SU-DHL-6 (cell line): ENCODE data around the gene NTN5.

ENCODE experiments used
- H2AFZ ChIP-seq: fragments of 200-600 bp; sonication (generic); 2 replicates; pipeline ENCODE4 v1.6.1; 2014; ENCODE audit warnings: low read depth, mild to moderate bottlenecking, moderate library complexity, mixed read lengths, antibody characterized with exemption, low read length; ENCODE audit not compliant: severe bottlenecking
- H3F3A ChIP-seq: fragments of 200-600 bp; shearing (Covaris generic); 2 replicates; pipeline ENCODE4 v1.6.0; 2016; ENCODE audit warnings: antibody characterized with exemption, mild to moderate bottlenecking; ENCODE audit not compliant: insufficient read depth
- H3K27ac ChIP-seq: fragments of 200-600 bp; sonication (generic); 2 replicates; pipeline ENCODE4 v1.5.1; 2016; ENCODE audit warnings: low read depth, mild to moderate bottlenecking, low read length, moderate library complexity, mixed read lengths
- H3K27me3 ChIP-seq: fragments of 200-600 bp; sonication (generic), shearing (Covaris generic); 2 replicates; pipeline ENCODE4 v1.6.0; 2014; ENCODE audit warnings: mild to moderate bottlenecking, low read length
- H3K36me3 ChIP-seq: fragments of 200-600 bp; sonication (generic); 2 replicates; pipeline ENCODE4 v1.6.1; 2014; ENCODE audit warnings: mild to moderate bottlenecking, low read length, mixed read lengths
- H3K4me2 ChIP-seq: fragments of 300-600, 200-600 bp; shearing (Covaris generic), sonication (generic); 2 replicates; pipeline ENCODE4 v1.6.0; 2014; ENCODE audit warnings: low read length, low read depth, mild to moderate bottlenecking; ENCODE audit not compliant: poor library complexity, severe bottlenecking
- H3K4me3 ChIP-seq: fragments of 200-600 bp; sonication (generic); 2 replicates; pipeline ENCODE4 v1.5.1; 2014; ENCODE audit warnings: antibody characterized with exemption, low read length, mild to moderate bottlenecking, mixed read lengths; ENCODE audit not compliant: insufficient read depth, poor library complexity, severe bottlenecking
- H3K79me2 ChIP-seq: fragments of 200-600 bp; sonication (generic); 2 replicates; pipeline ENCODE4 v1.6.1; 2014; ENCODE audit warnings: mild to moderate bottlenecking, low read length, moderate library complexity; ENCODE audit not compliant: insufficient read depth
- H3K9ac ChIP-seq: fragments of 200-600 bp; sonication (generic); 2 replicates; pipeline ENCODE4 v1.7.0; 2014; ENCODE audit warnings: mild to moderate bottlenecking, low read length
- H3K9me2 ChIP-seq: fragments of 200-600 bp; sonication (generic); replicated peaks from 2 replicates; pipeline ENCODE4 v1.6.1; 2014; ENCODE audit warnings: low read length; ENCODE audit not compliant: insufficient read depth
- H3K9me3 ChIP-seq: fragments of 200-600 bp; sonication (generic); 2 replicates; pipeline ENCODE4 v1.6.1; 2014; ENCODE audit warnings: low read length, mixed read lengths; ENCODE audit not compliant: insufficient read depth
- H4K20me1 ChIP-seq: fragments of 200-600 bp; sonication (generic); 2 replicates; pipeline ENCODE4 v1.6.1; 2014; ENCODE audit warnings: low read depth, mild to moderate bottlenecking, antibody characterized with exemption, low read length, moderate library complexity, mixed read lengths
- EZH2phosphoT487 ChIP-seq: fragments of 200-600 bp; sonication (generic), shearing (Covaris generic); conservative IDR thresholded peaks from 2 replicates; pipeline ENCODE4 v1.6.1; 2018; ENCODE audit warnings: mild to moderate bottlenecking, antibody characterized with exemption, low read length, moderate library complexity, mixed read lengths
- TF ChIP-seq, protein P1 (sequence below): fragments of 200-600 bp; sonication (generic); IDR thresholded peaks from one replicate; pipeline ENCODE4 v1.5.1; 2017; ENCODE audit warnings: antibody characterized with exemption, mild to moderate bottlenecking, low read length, moderate library complexity; ENCODE audit not compliant: insufficient read depth, poor library complexity, severe bottlenecking

NTN5 gene

DNA sequence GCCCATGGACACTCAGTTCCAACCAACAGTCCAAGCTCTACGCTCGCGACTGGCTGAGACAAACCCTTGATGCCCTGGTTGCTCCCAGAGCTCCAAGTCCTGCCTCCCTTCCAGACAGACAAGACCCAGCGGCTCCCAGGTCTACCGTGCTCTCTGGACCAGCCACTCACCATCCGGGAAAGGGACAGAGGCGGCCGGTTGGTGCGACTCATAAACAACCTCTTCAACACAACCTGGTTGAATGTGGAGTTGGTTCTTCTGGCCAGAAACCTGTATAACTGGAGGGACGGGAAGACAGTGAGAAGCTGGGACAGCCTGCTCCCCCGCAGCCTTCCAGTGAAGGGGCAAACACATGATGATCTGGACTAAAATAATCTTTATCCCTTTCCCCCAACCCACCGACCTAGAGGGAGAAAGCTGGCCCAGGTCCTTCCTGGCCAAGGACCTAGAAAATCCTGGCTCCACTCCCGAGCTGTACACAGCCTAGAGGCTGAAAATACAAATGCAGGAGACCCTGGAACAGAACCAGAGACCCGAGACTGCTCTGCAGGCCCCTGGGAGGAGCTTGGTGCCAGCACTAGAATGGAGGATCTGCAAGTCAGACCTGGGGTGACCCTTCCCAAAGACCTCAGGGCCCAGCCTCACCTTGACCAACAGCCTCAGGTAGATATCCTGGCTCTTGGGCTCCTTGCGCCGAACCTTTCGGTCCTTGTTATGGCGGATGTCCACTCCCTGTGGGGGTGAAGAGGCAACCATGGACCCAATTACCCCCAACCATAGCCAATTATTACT, 55.5 kb downstream of the NTN5 start:
- H3K27ac ChIP-seq = peak overlapping the region; percentile 69; the same call in 1 of the 2 replicates
- no peak overlapping the region for H2AFZ ChIP-seq
- H3K9me2 ChIP-seq = no peaks in the 10 kb centered on the region
- H3K36me3 ChIP-seq = peaks cover 16% of the 10 kb centered on the region
- H3K9me3 ChIP-seq = no peaks in the 10 kb centered on the region
- TF ChIP-seq, protein P1, sequence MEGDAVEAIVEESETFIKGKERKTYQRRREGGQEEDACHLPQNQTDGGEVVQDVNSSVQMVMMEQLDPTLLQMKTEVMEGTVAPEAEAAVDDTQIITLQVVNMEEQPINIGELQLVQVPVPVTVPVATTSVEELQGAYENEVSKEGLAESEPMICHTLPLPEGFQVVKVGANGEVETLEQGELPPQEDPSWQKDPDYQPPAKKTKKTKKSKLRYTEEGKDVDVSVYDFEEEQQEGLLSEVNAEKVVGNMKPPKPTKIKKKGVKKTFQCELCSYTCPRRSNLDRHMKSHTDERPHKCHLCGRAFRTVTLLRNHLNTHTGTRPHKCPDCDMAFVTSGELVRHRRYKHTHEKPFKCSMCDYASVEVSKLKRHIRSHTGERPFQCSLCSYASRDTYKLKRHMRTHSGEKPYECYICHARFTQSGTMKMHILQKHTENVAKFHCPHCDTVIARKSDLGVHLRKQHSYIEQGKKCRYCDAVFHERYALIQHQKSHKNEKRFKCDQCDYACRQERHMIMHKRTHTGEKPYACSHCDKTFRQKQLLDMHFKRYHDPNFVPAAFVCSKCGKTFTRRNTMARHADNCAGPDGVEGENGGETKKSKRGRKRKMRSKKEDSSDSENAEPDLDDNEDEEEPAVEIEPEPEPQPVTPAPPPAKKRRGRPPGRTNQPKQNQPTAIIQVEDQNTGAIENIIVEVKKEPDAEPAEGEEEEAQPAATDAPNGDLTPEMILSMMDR = no peak
- no peak for TF ChIP-seq EZH2phosphoT487
- H3K9ac ChIP-seq = peak overlapping the region; percentile 92
- peak overlapping the region; percentile 79 for H3K4me3 ChIP-seq
- H3K79me2 ChIP-seq = peaks cover 39% of the 10 kb centered on the region
- H3K4me2 ChIP-seq = peak overlapping the region; percentile 87
- no peaks in the 10 kb centered on the region for H3K27me3 ChIP-seq
- H4K20me1 ChIP-seq = peaks cover 14% of the 10 kb centered on the region
- peaks cover 20% of the 10 kb centered on the region for H3F3A ChIP-seq

- Histone ChIP-seq H3K9me2 (no peaks in the 10 kb centered on the region), H3K4me2 (peak overlapping the region; percentile 87), H2AFZ (no peak overlapping the region), H3F3A (peaks cover 20% of the 10 kb centered on the region), H3K4me3 (peak overlapping the region; percentile 79), H3K79me2 (peaks cover 39% of the 10 kb centered on the region), H3K9me3 (no peaks in the 10 kb centered on the region), H3K27ac (no peak overlapping the region), H3K36me3 (peaks cover 16% of the 10 kb centered on the region), H3K9ac (peak overlapping the region; percentile 92), H3K27me3 (no peaks in the 10 kb centered on the region), H4K20me1 (peaks cover 14% of the 10 kb centered on the region)
- TF ChIP-seq, protein P1 = no peak
- TF ChIP-seq EZH2phosphoT487 = no peak
These were observed 56.2 kb downstream of the NTN5 start for GRCh38 chr19:48616491-48617056.

DNA sequence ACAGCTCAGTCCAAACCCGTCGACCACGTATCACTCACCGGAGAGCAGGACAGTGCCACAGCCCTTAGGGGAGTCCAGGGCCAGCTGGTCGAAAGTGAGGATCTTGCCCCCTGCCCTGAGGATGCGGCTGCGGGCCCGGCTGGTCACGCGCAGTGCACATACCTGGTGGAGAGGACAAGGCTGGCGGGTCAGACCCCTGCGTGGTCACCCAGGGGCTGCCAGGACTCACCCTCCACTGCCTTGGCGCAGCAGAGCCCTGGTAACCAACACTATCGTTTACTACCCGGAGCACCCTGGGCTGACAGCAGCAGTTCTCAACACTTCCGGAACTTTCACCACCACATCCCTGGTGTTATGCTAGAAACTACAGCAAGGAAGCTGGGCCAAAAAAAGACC, 56.8 kb downstream of the NTN5 start:
- Histone ChIP-seq H3K9me3 (no peaks in the 10 kb centered on the region), H3K4me3 (no peak overlapping the region), H3K27me3 (no peaks in the 10 kb centered on the region), H3F3A (peaks cover 20% of the 10 kb centered on the region), H3K9ac (peak overlapping the region; percentile 92; the same call in 1 of the 2 replicates), H3K79me2 (peaks cover 39% of the 10 kb centered on the region), H2AFZ (no peak overlapping the region), H3K27ac (no peak overlapping the region), H3K4me2 (no peak overlapping the region), H3K9me2 (no peaks in the 10 kb centered on the region), H3K36me3 (peaks cover 16% of the 10 kb centered on the region), H4K20me1 (peaks cover 14% of the 10 kb centered on the region)
- no peak for TF ChIP-seq EZH2phosphoT487
- TF ChIP-seq, protein P1 = no peak
